ENCODE data around the gene ANGPTL3. TPM values are rescaled to one million over a fixed set of nuclear protein-coding genes. Genes with fewer than 3 reads are reported as not detected.

ANGPTL3 gene
- total RNA-seq, 2 experiments from 2014 or later, result not detected

- Mint-ChIP-seq H3K27me3 (no peaks in the 10 kb centered on the region), H3K4me1 (ENCODE audit: low read depth) (no peaks in the 10 kb centered on the region), H3K36me3 (ENCODE audit: low read depth) (peaks cover 17% of the 10 kb centered on the region), H3K4me3 (no peak overlapping the region), H3K27ac (no peak overlapping the region), H3K9me3 (peaks cover 11% of the 10 kb centered on the region)
- no peak for TF ChIP-seq CTCF (IDR thresholded peaks at IDR 0.05)
- ATAC-seq (no peak), DNase-seq (no peak)
- CTCF ChIA-PET, result no interaction called here
- intact Hi-C loops (cut with micrococcal nuclease), result no loop called here
- POLR2A ChIA-PET, result no interaction called here
These were observed 23.6 kb upstream of the ANGPTL3 start for GRCh38 chr1:62573675-62574074.

GRCh38 chr1:62585469-62586155, 11.7 kb upstream of the ANGPTL3 start:
- Mint-ChIP-seq H3K4me1 (ENCODE audit: low read depth) (no peaks in the 10 kb centered on the region), H3K4me3 (no peak overlapping the region), H3K36me3 (ENCODE audit: low read depth) (no peaks in the 10 kb centered on the region), H3K27ac (no peak overlapping the region), H3K9me3 (no peaks in the 10 kb centered on the region), H3K27me3 (no peaks in the 10 kb centered on the region)
- DNase-seq (no peak), ATAC-seq (no peak)
- CTCF ChIA-PET, result no interaction called here
- POLR2A ChIA-PET, result no interaction called here
- intact Hi-C loops (cut with micrococcal nuclease), result no loop called here
- TF ChIP-seq CTCF (IDR thresholded peaks at IDR 0.05), result no peak

- POLR2A ChIA-PET, result no interaction called here
- no peaks in the 10 kb centered on the region for H3K36me3 Mint-ChIP-seq (ENCODE audit: low read depth)
- no peak overlapping the region for H3K4me3 Mint-ChIP-seq
- no peaks in the 10 kb centered on the region for H3K4me1 Mint-ChIP-seq (ENCODE audit: low read depth)
- CTCF ChIA-PET, result no interaction called here
- intact Hi-C loops (cut with micrococcal nuclease), result no loop called here
- ATAC-seq (no peak), DNase-seq (no peak)
- no peak for TF ChIP-seq CTCF (IDR thresholded peaks at IDR 0.05)
- no peak overlapping the region for H3K27ac Mint-ChIP-seq
- H3K9me3 Mint-ChIP-seq, result no peaks in the 10 kb centered on the region
- H3K27me3 Mint-ChIP-seq, result no peaks in the 10 kb centered on the region
These were observed 9.3 kb upstream of the ANGPTL3 start for GRCh38 chr1:62588000-62588399.

- Mint-ChIP-seq H3K9me3 (no peaks in the 10 kb centered on the region), H3K4me1 (ENCODE audit: low read depth) (no peaks in the 10 kb centered on the region), H3K4me3 (no peak overlapping the region), H3K27ac (no peak overlapping the region), H3K27me3 (no peaks in the 10 kb centered on the region), H3K36me3 (ENCODE audit: low read depth) (no peaks in the 10 kb centered on the region)
- ChIA-PET CTCF (no interaction called here), POLR2A (interaction anchor here (0.6 kb wide), 1 partner anchor 286 kb away, joined by 4 read pairs; no protein-coding TSS in a partner anchor)
- ATAC-seq (no peak), DNase-seq (no peak)
- TF ChIP-seq CTCF (IDR thresholded peaks at IDR 0.05), result no peak
- intact Hi-C loops (cut with micrococcal nuclease), result no loop called here
These were observed 8.0 kb upstream of the ANGPTL3 start for GRCh38 chr1:62589321-62589720.

GRCh38 chr1:62590255-62590969, 6.9 kb upstream of the ANGPTL3 start:
- intact Hi-C loops (cut with micrococcal nuclease), result no loop called here

More at GRCh38 chr1:62590255-62590969, 6.9 kb upstream of the ANGPTL3 start:
- TF ChIP-seq CTCF (IDR thresholded peaks at IDR 0.05), result no peak
- H3K27ac Mint-ChIP-seq, result no peak overlapping the region
- ChIA-PET CTCF (no interaction called here), POLR2A (no interaction called here)
- ATAC-seq (no peak), DNase-seq (no peak)
- H3K4me3 Mint-ChIP-seq, result no peak overlapping the region
- no peaks in the 10 kb centered on the region for H3K4me1 Mint-ChIP-seq (ENCODE audit: low read depth)
- no peaks in the 10 kb centered on the region for H3K9me3 Mint-ChIP-seq
- no peaks in the 10 kb centered on the region for H3K27me3 Mint-ChIP-seq
- no peaks in the 10 kb centered on the region for H3K36me3 Mint-ChIP-seq (ENCODE audit: low read depth)

All from activated CD8-positive, alpha-beta T cell treated with anti-CD3 and anti-CD28 coated beads for 36 hours (primary cell).